NCI-H1092 (cell line): ENCODE results near the gene RPS2.
A peak's percentile ranks its signal among the peaks of the same experiment; 100 is the strongest.

Source experiments
- DNase-seq: peaks from one replicate; lab custom pipeline; 2025; lab: John Stamatoyannopoulos, UW

The RPS2 gene

GRCh38 chr16:1919327-1919998 lies 45.2 kb downstream of the RPS2 start:
- DNase-seq = no peak

GRCh38 chr16:1918351-1919326 lies 46.0 kb downstream of the RPS2 start, which contains the start of gene HS3ST6:
Gene HS3ST6, minus strand, starts transcription at chr16:1918415. Its CDS starts 92 bp downstream, at chr16:1918323.
- DNase-seq = no peak

DNA sequence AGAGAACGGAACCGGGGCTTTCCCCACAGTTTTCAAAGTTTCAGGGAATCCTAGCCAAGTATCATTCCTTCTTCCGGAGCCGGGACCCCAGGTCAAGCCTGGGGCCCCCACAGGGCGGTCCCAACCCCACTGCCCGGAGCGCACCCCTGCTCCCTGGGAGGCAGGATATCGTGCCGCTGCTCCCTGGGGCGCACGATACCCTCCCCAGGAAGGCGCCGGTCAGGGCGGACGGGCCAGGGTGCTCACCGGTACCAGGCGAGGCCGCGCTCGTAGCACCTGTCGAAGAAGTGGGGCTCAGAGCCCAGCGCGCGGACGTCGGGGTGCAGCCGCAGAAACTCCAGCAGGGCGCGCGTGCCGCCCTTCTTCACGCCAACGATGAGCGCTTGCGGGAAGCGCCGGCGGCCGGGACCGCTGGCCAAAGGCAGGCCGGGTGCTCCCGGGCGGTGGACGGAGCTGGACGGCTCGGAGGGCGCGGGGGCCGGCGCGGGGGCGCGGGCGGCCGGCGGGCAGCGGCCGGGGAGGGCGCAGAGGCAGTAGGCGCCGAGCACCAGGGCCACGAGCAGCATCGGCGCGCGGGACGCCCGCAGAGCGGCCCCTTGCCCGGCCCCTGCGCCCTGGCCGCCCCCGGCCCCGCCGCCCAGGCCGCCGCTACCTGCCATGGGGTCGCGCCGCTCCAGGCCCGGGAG lies 46.8 kb downstream of the RPS2 start:
- no peak for DNase-seq

GRCh38 chr16:1917056-1917664 lies 47.5 kb downstream of the RPS2 start:
- no peak for DNase-seq

DNA sequence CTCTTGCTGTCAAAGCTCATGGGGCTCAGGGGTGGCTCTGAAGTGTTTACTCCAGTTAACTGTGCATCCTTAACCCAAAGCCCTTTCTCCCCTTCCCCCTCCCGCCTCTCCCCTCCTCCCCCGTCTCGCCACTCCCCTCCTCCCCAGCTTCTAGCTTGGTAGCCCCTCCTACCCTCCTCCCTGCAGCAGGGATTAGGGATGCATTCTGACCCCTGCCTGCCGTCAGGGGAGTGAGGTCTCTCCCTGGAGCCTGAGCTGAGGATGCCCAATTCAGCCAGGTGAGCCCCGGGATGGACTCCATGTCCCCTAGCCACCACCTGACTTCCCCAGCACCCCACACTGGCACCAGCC lies 48.0 kb downstream of the RPS2 start:
- DNase-seq = no peak

GRCh38 chr16:1915732-1916639 lies 48.6 kb downstream of the RPS2 start:
- no peak for DNase-seq

DNA sequence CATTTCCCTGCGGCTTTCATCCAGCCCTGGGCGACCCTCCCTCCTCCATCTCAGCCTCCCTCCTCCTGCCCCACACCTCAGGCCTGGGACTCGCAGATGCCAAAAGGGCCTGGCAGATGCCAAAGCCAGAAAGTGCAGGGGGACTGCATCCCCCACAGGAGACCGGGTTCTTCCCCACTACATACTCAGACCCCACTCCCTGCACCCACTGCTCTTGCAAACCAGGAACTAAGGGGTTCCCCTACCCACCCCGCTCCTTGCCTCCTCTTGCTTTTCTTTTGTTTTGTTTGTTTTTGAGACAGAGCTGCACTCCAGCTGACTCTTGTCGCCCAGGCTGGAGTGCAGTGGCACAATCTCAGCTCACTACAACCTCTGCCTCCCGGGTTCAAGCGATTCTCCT lies 49.6 kb downstream of the RPS2 start:
- DNase-seq = no peak

GRCh38 chr16:1914084-1914608 lies 50.5 kb downstream of the RPS2 start:
- DNase-seq = no peak

DNA sequence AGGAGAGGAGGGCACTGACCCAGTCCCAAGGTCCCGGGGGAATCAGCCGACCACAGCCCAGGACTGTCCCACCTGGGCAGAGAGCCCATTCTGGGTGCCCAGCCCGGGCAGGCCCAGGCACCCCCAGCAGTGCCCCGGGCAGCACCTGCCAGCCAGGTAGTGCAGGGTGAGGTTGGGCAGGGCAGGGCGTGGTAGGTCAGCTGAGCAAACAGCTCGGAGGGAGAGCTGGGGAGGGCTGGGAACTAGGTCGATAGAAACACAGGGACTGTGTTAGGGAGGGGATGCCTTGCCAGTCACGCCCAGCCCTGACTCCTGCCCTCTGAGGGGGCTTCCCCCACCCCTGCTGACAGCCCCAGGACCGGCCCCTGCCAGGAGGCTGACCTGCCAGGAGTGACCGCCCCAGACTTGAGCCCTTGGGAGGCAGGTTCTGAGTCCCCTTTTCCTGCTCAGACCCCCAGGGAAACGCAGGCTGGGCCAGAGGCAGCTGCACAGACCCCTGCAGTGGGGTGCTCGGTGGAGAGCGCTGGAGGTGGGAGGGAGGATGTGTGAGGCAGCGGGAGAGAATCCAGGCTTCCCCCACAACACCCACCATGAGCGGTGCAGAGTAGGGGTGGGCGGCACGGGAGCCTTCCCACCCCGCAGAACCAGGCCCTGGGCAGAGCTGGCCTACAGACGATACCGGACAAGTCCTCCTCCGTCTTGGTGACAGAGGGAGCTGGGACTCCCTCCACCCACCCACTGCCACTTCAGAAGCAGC lies 51.1 kb downstream of the RPS2 start:
- peak; percentile 31 for DNase-seq

- DNase-seq = no peak
Measured at GRCh38 chr16:1912215-1912543, 52.4 kb downstream of the RPS2 start.
